Left renal cortex interstitium (tissue), 4 donors: ENCODE measurements around the gene TTL. TPM values are rescaled to one million over a fixed set of nuclear protein-coding genes. Genes with fewer than 3 reads are reported as not detected.
A peak's percentile ranks its signal among the peaks of the same experiment; 100 is the strongest.
"Not testable (repeated sequence)": the region's sequence is repeated elsewhere in the genome, so short reads cannot be mapped to it uniquely, and the experiment has no call there.

ENCODE experiments used
- DNase-seq, 4 donors: peaks; one replicate each; pipeline ENCODE4 v3.0.0-alpha.2; 2013; ENCODE audit warnings: low read depth in 4 of 4, low spot score in 2 of 4, missing footprints in 1 of 4
- polyA plus RNA-seq, 4 donors: library from polyadenylated mRNA; unstranded; fragments of 120-200 nt; gene quantifications; one replicate each; pipeline ENCODE4 v1.2.1, GENCODE V29; 2013; ENCODE audit not compliant: insufficient read length in 4 of 4

Gene TTL
- polyA plus RNA-seq, 4 donors: 36.0 to 42.3 (median 38.5) TPM

GRCh38 chr2:112516801-112517200 lies 34.8 kb downstream of the TTL start:
- no peak for DNase-seq

- no peak for DNase-seq
These were observed 36.9 kb downstream of the TTL start for GRCh38 chr2:112518807-112519206.

- DNase-seq: no peak
These were observed 37.5 kb downstream of the TTL start for GRCh38 chr2:112519506-112519905.

- DNase-seq: no peak
These were observed 38.4 kb downstream of the TTL start for GRCh38 chr2:112520234-112520783.

GRCh38 chr2:112523291-112523777 lies 41.4 kb downstream of the TTL start:
- no peak for DNase-seq

GRCh38 chr2:112524276-112524675 lies 42.3 kb downstream of the TTL start:
- not testable (repeated sequence) for DNase-seq

GRCh38 chr2:112528541-112528940 lies 46.6 kb downstream of the TTL start:
- DNase-seq: no peak

GRCh38 chr2:112529757-112530156 lies 47.8 kb downstream of the TTL start:
- DNase-seq: no peak

GRCh38 chr2:112530728-112531127 lies 48.8 kb downstream of the TTL start:
- DNase-seq: no peak

GRCh38 chr2:112534826-112535225 lies 52.9 kb downstream of the TTL start:
- no peak for DNase-seq

GRCh38 chr2:112536665-112537064 lies 54.7 kb downstream of the TTL start:
- DNase-seq: not testable (repeated sequence)

GRCh38 chr2:112539306-112539705 lies 57.4 kb downstream of the TTL start:
- DNase-seq: no peak

GRCh38 chr2:112540906-112541305 lies 59.0 kb downstream of the TTL start:
- DNase-seq: no peak

GRCh38 chr2:112541315-112542122 lies 59.6 kb downstream of the TTL start:
- peak in 1 of 4 donors; percentile 69 for DNase-seq

- peak; percentile 80 to 96 (median 86) for DNase-seq
These were observed 60.4 kb downstream of the TTL start, which contains the start of gene POLR1B for GRCh38 chr2:112542123-112542983. POLR1B (plus strand) TSS chr2:112542465; CDS start chr2:112542495, 30 bp downstream.

GRCh38 chr2:112542984-112543661 lies 61.2 kb downstream of the TTL start:
- no peak for DNase-seq

GRCh38 chr2:112547333-112547732 lies 65.4 kb downstream of the TTL start:
- DNase-seq: no peak

- DNase-seq: no peak
These were observed 67.0 kb downstream of the TTL start for GRCh38 chr2:112548980-112549379.

- DNase-seq: no peak
These were observed 84.1 kb downstream of the TTL start for GRCh38 chr2:112566104-112566503.

- DNase-seq: not testable (repeated sequence)
These were observed 84.6 kb downstream of the TTL start for GRCh38 chr2:112566508-112566907.
